Colon (tissue), 2 donors: ENCODE results near the gene RET.

Experiments
- FAIRE-seq: peaks from 2 replicates; lab custom pipeline; 2012; peaks lifted over from hg19 to GRCh38; lab: Jason Lieb, UNC
- donor health status: control.
- donor health status: control.

The RET gene

DNA sequence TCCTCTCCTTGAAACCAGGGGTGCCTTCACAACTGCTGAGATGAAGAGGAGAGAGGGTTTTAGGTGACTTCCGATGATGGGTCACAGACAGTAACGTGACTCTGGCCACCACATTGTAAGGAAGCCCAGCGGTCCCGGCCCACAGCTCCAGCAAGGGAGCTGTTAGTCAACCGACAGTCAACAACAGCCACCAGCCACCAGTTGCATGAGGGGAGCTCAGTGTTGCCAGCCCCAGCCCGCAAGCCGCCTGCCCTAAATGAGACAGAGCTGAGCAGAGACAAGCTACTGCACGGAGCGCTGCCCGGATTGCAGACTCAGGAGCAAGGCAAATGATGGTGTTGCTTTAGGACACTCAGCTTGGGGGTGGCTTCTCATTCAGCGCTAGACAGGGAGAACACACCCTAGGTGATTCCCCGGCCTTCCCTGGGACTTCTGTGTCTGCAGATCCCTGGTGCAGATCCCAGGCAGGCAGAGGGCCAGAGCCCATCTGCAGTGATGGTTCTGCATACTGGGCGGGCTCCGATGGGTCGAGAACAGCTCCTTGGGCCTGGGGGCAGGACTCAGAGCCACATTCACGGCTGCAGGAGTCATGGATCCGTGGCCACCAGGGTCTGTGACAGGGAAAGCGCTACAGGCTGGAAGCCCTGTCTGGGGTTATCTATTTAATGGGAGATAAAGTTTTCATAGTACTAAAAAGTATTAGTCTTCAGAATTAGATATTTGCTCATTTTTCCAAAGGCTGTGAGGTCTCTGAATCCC is 14.3 kb upstream of the RET start:
- FAIRE-seq, result no peak

DNA sequence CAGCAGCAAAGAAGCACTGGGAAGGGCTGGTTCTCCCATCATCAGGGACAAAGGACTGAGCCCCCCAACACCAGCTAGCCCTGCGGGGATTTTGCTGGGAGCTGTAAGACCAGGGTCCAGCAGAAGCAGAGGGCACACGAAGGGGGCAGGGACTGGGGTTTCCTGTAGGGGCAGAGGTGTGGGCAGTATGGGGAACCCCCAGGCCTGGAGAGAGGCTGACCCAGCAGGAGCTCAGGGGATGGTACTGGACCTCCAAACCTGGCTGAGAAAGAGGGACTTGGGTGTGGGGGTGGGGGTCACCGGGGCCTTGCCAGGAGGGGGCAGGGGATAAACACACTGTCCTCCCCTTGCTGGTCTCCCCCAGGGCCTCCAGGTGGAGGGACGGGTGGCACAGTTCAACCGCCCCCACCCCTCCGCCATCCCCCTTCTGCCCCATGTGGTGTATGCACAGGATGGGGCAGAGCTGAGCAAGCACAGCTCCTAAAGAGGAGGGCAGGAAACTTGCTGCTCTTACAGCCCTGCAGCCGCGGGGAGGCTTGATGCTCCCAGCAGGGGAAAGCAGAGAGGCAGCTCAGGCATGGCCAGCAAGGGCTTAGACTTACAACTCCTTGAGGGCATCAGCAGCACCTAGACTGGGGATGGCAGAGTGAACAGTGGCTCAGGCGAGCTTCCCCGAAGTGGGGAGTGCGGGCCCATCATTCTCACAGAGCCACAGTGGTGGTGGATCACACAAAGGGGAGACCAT is 12.4 kb upstream of the RET start:
- no peak for FAIRE-seq

DNA sequence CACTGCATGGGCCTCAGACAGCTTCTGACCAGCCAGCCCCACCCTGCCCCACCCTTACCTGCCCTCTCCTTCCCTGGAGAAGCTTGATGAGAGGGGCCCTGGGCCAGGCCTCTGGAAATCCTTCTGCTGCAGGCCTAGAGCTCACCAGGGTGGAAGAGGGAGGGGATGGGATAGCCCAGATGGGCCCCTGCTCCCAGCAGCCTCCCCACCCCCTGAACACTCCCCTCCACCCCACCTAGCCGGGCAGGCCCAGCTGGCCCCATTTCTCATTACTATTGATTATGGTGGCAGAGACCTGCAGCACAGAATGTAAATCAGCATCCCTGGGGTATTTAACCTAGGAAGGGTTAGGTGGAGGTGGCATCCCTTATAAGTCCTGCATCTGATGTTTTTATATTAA is 11.6 kb upstream of the RET start:
- no peak for FAIRE-seq

DNA sequence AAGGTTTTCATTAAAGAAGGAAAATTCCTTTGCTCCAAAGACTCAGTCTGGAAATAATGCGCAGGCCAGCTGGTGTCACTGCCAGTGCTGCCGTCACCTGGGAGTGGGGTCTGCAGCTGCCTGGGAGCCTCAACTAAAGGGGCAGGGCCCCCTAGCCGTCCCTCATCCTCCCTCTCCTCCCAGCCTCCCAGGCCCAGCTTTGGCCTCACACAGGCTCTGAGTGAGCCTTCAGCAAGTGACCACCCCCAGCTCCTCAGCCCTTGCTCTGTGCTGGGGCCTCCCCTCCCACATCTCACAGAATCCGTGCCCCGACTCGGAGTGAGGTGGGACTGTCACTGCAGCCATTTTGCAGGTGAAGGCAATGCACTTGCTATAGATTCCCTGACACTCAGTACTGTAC is 11.1 kb upstream of the RET start:
- FAIRE-seq, result no peak

DNA sequence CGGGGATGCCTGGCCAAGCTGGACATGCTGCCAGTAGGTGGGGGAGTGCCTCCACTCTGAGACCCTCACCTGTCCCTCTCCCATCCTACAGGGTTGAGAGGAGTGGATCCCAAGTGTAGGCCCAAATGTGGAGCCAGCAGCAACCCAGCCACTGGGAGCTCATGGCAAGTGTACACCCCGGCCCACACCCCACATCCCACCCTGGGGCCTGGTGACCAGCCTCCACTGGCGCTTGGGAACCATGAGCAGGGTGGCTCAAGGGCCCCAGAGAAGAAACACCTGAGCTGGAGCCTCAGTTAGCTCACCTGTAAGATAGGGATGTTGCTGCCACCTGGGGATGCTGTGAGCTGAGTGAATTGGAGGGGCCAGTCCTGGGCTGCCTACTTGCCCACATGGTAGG is 10.4 kb upstream of the RET start:
- FAIRE-seq, result no peak

DNA sequence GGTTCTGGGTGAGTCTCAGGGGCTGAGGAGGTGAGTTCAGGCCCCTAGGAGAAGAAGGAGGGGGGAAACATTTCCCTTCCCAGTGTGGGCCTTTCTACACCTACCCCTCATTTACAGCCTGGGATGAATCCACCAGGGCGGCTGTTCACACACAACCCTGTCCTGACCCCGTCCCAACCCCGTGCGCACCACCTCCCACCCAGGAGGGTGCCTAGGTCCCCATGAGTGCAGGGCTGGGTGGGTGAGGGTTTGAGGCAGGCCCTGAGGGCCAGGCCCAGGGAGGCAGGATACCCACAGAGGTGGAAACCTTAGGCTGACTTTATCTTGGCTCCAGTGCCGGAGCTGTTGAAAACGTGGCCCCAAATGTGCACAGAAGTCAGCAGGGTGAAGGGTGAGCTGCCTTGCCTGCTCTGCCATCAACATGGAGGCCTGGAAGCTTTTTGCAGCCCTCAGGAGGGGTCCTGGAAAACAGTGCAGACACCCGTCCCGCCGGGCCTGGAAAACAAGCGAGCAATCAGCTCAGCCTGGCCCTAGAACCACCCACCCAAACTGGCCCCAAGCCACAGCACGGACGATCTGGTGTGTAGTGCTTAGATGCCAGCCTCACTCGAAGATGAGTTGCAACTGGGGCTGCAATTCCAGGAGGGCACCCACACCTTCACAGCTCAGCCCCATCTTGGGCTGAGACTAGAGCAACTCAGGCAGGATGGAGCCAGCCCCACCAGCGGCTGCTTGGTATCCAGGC is 9.3 kb upstream of the RET start:
- FAIRE-seq, result no peak

DNA sequence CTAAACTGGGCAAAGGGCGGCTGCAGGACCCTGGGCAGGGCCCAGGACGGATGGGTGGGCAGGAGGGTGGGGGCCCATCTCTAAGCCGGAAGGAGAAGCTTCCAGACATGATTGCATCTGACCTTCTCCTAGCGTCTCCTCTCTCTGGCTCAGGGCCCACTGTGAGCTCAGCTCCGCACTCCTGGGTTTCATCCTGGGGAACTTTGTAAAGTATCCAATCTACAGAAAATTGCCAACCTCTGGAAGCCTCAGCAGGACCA is 8.8 kb upstream of the RET start:
- no peak for FAIRE-seq

DNA sequence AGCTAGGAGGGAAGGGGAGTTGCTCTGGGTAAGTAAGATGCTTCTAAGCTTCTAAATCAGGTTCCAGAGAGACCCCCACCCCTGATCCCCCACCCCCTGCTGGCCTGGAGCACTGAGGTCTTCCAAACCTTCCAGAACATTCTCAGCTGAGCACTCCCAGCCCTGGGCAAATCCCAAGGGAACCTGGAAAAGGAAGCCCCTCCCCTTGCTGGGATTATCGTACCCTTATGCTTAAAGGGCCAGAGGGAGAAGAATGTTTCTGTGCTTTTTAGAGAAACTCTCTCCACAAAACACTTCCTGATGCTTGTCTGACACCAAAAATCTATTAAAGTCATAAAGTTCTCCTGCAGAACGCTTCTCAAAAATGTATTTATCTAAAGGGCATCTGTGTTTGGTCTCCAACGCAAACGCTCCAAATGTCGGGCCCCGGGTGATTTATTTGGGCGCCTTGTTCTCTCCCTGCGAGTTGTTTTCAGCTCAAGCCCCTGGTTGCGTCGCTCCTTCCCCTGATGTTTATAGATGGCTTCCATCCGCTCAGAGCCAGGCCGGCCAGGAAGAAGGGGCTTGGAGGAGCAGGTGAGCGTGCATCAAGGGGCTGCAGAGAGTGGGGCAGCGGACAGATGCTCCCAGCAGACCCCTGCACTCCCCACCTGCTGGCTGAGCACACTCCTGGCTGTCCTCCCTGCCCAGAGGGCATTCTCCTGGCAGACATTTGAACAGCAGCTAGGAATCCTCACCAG is 8.2 kb upstream of the RET start:
- FAIRE-seq, result no peak

DNA sequence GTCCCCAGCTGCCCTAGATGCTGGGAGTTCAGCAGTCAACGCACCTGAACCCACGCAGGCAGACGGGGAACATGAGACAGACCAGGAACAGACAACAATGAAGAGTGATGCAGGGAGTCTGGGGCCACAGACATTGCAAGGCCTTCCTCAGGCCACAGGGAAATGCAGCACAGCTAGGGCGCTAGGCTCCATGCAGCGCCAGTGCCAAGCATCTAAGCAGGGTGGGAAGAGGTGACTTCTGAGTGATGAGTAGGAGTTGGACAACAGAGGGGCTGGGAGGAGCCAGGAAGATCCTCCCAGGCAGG is 7.7 kb upstream of the RET start:
- no peak for FAIRE-seq

DNA sequence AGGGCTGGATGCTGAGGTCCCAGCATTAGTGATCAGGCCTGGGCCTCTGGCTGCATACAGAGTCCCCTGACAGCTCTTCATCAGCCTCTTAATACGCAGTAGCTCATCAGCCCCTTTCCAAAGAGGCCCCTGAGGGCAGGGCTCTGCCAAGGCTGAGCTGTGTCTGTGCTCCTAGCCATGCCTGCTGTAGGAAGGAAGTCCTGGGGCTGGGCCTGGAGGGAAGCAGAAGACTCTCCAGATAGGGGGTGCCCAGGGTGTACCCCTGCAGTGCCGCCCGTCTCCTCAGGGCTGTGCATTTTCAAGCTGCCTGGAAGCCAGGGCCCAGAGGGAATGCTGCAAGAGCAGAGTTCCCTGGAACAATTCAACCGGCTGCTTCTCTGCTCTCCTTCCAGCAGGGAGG is 7.3 kb upstream of the RET start:
- FAIRE-seq, result no peak

DNA sequence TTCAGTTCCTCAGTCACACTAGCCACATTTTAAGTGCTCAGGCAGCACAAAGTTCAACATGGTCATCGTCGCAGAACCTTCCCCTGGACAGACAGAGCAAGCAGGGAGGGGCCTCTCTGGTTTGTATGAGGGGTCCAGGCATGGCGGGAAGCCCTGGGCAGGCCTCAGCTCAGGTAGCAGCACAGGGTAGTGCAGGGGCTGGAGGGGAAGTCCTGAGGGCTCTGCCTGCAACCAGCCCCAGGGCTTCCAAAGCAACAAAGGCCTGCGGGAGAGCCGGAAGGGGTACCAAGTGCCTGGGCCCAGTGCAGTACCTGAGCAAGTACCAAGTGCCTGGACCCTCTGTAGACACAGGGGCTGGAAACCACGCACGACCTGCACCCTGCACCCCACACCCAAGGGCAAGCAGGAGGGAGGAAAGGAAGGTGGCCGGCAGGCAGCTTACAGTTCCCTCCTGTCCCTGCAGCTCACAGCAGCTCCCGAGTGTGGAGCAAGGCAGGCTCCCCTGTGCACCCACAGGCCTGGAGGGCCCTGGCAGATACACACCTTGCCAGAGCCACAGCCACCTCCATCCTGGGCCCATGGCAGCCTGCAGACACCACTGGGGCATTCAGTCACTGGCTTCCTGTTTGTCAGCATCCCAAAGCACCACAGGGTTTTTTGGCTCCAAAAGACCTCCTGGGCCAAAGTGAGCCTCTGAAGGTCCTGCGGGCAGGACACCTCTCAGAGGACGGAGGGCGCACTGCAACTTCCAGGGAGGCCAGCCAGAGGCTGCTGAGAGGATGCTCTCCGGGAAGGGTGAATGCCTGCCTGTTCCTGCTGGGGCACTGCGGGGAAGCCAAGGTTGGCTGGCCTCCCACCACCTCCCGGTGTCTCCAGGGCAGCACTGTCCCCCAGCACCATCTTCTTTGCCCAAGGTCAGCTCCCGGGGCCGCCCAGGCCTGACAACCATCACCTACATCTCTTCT is 6.5 kb upstream of the RET start:
- FAIRE-seq, result no peak

DNA sequence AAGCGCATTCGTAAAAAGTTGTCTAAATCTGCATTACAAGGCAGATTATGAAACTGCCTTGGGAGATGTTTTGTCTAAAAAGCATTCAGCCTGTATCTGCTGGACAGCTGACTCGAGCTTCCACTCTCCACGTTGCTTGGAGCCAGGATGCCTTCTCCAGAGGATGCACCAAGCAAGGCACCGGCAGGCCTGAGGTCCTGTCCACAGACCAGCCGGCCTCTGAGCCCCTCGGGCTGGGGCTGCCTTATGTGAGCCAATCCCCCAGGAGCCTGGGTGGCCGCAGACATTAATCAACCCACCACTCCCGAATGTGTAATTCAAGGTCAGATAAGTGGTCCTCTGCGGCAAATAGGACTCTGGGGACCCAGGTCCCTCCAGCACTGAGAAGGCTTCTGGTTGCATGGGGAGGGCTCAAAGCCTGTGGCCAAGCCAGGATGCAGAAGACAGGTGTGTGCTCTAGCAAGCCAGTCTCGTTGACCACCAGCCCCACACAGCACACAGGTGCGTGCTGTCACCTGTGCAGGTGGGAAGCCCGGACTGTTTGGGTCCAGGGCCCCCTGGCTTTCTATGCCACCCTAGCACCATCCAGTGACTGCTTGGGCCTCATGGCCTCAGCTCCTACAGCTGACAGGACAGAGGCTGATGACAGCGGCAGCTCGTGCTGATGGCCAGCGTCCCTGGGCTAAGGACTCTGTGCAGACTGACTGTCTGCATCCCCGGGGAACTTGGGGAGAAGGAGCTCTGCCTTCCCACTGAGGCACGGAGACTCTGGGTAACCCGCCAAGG is 4.8 kb upstream of the RET start:
- FAIRE-seq, result no peak

DNA sequence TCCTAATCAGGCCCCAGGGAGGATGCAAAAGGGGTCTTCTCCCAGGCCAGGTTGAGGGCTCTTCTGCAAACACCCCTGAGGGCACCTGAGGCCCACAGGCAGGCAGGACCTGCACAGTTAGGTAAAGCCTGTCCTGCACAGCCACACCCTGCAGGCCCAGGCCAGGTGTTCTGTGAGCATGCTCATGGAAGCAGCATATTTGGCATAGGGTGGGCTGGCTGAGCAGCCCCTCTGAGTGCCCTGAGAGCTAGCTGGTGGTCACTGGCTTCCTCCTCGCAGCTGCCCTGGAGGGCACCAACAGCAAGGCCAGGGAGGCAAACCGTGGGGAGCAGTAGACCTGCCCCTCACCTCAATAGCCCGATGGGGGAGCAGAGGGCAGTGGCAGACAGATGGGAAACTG is 3.7 kb upstream of the RET start:
- no peak for FAIRE-seq

DNA sequence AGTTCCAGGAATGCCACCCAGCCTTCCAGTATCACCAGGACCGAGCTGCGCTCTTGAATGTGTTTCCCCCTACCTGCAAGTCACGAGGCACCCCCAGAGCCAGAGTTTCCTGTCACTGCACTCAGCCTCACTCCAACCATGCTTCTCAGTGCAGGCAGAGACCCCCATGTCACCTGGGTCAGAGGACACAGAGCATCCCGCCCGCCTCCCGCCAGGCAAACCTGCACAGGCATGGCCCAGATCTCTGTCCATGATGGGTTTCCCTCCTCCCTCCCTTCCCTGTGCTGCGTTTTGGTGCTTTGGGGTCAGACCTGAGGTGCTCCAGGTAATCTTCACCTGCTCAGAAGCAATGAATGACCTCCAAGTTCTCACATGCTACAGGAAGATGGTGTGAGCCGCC is 3.1 kb upstream of the RET start:
- no peak for FAIRE-seq

DNA sequence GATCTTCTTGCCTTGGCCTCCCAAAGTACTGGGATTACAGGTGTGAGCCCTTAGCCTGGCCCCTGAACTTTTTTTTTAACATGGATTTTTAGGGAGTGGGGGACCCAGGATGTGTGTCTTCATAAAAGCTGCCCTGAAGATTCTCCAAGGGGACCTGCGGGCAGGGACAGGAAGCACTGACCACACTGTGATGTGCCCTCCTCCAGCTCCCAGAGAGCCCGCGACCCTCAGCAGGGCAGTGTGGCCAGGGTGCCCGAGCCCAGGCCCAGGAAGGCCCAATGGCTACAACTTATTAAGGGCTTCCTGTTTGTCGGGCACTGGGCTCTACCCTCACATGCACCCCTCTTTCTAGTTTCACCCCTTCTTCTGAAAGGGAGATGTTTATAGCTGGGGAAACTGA is 2.5 kb upstream of the RET start:
- FAIRE-seq, result no peak

DNA sequence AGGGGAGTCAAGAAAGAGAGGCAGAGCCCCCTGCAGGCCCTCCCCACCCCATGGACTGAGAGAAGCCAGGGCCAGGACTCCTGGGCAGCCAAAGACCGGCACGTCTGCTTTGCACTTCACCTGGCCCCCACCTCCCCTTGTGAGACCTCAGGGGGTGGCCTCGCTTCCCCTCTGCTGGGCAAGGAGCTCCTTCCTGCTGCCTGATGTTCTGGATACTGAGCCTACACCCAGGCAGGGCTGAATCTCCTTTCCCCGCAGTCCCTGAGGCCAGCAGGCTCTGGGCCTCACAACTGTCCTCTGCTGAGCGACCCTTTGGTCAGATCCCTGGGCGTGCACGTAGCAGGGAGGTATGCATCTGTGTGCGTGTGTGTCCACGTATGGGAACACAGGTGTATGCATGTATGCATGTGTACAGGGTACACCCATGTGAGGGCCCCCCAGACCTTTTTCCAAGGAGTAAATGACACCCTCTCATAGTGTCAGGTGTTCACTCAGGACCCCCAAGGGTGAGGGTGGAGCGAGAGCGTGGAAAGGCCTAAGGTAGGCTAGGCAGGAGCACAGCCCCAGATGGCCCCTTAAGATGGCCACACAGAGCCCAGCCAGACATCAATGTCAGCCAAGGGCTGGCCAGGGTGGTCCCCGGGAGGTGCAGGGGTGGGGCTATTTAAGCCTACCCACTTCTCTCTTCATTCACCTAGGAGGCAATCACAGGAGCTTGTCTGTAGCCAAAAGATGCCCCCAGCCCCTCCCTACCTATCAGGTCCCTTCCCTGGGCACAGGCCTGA is 1.9 kb upstream of the RET start:
- no peak for FAIRE-seq

DNA sequence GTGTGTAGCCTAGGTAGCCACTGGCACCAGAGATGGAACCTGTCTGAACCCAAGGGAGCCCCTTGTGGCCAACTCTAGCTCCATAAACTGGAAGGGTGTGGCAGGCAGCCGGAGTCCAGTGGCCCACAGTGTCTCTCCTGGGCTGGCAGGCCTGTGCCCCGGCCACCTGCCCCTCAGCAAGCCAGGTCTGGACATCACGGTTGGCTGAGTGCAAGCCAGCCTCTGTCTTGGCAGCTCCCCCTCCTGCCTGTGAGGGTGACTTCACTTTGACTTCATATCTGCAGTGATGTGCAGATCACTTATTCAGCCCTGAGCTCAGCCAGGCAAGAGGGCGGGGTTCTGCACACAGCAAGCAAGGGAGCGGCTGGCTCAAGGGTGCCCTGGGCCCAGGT is 1.3 kb upstream of the RET start:
- FAIRE-seq, result no peak

DNA sequence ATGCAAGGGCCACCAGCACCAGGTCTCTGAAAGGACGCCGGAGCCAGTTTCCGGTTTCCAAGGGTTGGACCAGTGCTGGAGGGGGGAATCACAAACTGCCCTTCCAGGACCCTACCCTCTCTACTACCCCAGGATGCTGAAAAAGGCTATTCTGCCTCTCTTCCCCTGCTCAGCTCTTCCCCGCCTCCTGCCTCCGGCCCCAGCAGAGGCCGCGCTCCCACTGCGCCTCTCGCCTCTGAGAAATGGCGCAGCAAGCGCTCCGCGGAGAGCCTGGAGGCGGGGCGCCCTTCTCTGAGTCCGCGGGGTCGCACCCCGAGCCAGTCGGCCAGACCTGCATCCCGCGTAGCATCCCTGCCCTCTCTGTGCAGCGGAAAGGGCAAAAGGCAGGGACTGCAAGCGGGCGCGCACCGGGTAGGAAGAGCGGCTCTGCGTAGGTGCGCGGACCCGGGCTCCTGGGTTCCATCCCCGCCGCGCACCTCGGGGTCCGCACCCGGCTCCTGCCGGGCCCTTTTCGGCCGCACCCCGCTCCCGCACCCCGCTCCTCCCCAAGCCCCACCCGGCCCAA is 476 bp upstream of the RET start:
- no peak for FAIRE-seq

DNA sequence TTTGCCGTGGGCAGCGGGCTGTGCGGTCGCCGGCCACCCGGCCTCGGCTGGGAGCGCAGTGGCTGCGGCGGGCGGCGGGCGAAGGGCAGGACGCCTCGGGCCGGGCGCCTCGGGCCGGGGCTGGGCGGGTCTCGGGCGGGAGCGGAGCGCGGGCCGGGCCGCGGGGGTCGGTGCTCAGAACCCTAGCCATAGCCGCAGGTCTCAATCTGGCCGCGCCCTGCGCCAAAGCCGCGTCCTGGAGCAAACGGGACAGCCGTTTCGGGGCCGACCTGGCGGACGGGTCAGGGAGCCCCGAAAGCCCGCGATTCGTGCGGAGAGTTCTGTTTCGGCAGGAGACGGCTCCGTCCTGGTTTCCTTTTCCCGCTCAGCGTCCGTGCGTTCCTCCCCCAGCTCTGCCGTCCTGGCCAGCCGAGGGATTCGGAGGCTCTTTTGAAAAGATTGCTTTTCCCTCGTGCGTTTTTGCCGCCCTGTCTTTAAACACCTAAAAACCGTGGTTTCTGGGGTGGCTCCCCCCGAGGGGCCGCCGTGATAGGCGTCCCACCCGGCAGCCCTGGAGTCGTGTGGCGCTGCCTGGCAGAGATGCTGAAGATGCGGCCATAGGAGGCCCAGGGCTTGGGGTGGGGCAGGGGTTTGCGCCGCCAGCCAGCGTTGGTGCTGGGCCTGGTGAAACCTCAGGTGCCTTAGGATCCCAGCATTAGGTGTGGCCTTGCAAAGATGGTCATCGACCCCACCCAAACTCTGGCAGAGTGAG is 727 bp downstream of the RET start:
- FAIRE-seq, result no peak
